Endometrium (tissue), 2 donors: ENCODE measurements around the gene SLC35E4.
"Not testable (repeated sequence)": the region's sequence is repeated elsewhere in the genome, so short reads cannot be mapped to it uniquely, and the experiment has no call there.

Source experiments
- FAIRE-seq: peaks from 2 replicates; lab custom pipeline; 2012; peaks lifted over from hg19 to GRCh38; lab: Jason Lieb, UNC
- donor health status: control.
- donor health status: control.

The SLC35E4 gene

DNA sequence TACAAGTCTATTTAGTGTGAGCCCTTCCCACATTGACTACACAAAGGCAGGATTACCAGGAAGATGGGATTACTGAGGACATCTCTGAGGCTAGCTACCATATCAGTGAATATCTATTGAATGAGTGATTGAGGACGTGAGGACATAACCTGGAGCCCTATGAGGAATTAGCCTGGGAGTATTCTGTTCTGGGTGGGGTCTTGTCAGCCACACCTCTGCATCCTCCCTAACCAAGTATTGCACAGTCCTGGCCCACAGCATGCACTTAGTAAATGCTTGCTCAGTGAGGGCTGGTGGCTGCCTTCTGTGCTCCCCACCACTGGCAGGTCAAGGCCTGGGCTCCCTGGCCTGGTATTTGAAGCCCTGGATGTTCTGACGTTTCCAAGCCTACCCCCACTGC lies 17.3 kb downstream of the SLC35E4 start:
- FAIRE-seq = no peak

DNA sequence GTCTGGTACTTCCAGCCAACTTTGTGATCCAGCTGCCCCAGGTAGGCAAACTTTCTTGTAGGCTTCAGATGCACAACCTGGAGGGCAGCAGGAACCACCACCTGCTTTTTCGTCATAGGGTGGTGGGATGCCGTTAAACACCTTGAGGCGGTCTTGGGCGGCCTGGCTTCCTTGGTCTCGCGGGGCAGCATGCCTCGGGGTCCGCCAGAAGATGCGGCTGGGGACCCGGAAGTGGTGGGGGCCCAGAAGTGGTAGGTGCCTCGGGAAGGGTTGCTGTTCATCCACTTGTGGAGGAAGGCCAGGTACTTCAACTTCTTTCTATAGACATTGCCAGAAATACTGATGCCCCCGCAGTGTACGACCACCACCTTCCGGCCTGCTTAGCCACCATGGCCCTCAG lies 18.8 kb downstream of the SLC35E4 start:
- no peak for FAIRE-seq

DNA sequence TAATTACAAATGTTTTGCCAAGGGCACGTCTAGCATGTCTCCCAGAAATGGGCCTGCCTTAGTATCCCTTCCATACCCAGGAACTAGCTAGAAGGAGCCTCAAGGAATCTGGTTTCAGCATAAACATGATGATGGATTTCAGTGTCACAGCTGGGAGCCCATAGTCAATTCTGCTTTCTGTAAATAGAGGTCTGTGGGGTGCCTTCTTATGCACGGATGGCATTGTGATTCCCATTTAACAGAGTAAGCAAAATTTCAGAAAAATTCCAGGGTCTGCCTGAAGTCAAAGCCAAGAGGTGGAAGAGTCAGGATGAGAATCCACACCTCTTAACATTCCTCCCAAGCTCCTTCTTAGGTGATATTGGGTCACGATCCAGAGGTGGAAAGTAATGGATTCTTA lies 20.0 kb downstream of the SLC35E4 start:
- no peak for FAIRE-seq

DNA sequence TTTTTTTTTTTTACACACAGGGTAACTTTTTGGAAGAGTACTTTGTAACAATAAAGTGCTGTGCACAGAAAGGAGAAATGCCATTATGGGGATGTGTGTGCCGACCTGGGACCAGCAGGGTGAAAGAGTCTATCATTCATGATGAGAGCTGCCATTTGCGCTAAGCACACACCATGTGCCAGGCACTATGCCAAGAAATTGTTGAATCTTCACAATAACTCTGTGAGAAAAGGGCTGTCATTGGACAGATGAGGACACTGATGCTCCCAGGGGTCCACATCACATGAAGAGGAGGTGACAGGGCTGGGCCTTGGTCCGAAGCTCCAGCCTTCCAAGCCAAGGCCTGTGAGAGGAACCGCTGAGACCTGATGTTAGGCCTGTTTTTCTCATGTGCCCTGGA lies 26.5 kb downstream of the SLC35E4 start:
- FAIRE-seq = no peak

DNA sequence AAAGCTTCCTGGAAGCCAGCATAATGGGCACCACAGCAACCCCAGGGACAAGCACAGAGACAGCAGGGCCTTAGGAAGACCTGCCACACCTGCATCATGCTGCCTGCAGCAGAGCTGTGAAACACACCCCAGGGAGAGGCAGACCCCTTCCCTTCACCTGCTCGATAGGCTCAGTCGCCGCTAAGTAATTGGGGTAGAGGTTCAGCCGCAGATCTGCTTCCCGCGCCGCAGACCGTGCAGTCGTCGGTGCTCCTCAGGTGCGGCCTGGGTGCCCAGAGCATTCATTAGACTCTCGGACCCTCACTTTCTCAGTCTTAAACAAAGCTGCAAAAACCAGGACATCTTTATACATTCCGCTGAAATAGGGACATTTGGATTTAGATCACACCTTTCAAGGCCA lies 29.2 kb downstream of the SLC35E4 start:
- no peak for FAIRE-seq

DNA sequence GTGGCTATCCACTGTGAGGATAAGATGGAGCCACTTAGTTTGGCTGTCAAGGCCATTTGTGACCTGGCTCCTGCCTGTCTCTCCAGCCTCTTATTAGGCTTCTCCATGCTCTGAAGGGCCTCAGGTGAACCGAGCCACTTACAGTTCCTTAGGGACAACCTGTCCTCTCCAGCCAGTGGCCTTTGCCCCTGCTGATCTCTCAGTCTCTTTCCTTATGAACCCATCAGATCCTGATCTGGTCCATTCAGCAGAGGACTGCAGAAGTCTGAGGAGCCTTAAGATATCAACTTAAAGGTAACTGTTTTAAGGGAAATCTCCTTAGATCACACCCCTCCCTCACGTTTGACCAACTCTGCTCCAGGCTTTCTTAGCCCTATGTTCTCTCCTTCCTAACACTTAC lies 29.7 kb downstream of the SLC35E4 start:
- no peak for FAIRE-seq

DNA sequence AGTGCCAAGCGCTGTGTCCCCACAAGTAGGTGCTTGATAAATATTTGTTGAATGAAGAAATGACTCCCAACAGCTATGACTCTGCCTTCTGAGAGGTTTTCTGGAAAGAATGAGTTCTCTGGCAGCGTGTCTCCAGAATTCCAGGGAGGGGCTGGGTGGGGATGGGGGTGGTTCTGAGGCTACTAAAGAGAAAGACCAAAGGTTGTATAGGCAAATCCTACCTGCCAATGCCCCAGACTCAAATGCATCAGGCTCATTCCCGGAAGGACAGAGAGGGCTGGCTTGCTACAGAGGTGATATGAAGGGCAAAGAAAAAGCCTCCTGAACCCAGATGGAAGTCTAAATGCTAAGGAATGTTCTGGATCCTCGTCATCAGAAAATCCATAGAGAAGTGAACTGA lies 30.2 kb downstream of the SLC35E4 start:
- no peak for FAIRE-seq

DNA sequence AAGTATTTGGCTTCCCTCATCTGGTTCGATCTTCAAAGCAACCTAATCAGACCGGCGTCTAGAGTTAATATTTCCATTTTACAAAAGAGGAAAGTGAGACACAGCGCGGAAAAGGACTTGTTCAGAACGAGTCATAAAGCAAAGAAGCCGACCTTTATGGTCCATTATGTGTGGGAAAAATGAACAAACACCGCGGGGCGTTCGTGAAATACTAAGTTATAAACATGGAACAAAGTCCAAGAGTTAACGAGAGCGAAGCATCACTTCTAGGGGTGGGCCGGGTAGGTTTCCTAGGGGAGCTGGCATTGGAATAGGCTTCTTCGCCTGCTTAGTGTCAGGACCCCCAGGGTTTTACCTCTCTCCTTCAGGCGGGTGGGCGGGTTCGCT lies 31.5 kb downstream of the SLC35E4 start:
- no peak for FAIRE-seq

DNA sequence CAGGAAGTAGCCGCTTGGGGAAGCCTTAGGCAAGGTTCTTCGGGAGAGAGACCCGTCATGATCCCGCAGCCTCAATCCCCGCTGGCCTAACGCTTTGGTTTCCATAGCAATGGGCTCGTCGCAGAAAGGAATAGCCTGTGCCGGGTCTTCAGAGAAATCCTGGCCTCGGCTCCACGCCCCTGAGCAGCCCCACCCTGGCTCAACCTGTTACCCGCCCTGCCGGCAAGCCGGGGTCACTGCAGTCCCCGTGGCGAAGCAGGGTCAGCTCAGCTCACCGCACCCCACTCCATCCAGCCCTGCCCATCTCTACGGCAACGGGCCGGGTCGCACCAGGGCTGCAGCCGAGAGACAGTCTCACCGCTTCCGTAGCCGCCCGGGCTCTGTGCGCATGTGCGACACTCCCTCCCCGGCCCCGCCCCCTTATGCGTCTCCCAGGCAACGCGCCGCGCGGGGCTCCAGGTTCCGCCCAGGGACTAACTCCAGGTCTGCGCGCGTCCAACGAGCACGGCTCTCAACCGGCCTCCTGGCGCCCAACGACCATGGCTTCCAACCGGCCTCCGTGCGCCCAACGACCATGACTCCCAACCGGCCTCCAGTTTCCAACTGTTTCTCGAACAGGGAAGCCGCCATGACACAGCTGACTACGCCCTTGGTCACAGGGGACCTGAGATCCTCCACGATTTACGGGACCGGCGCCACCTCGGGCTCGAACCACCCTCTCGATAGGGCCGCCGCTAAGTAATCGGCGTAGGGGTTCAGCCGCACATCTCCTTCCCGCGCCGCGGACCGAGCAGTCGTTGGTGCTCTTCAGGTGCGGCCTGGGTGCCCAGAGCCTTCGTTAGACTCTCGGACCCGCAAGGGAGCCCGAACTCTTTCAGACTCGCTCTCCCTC lies 32.2 kb downstream of the SLC35E4 start, which contains the start of gene DUSP18:
TSS of gene DUSP18 (minus strand) at position 382 of the 892 bp plus-strand sequence. CDS start 3,872 bp downstream, outside the sequence.
- FAIRE-seq = peak; percentile 21

DNA sequence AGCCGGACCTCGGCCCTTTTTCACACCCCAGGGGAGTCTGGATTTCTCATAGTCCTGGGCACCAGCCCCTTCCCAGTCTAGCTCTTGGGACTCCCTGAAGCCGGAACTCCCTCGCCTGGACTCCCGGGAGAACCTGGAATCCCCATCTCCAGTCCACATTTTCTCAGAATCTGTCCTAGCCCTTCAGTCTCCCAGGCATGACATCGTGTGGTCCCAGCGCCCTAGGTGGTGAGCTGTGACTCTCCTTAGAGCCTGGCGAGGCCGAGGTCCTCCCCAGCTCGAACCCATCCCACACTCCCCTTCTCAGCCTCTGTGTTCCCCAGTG lies 32.8 kb downstream of the SLC35E4 start:
- no peak for FAIRE-seq

DNA sequence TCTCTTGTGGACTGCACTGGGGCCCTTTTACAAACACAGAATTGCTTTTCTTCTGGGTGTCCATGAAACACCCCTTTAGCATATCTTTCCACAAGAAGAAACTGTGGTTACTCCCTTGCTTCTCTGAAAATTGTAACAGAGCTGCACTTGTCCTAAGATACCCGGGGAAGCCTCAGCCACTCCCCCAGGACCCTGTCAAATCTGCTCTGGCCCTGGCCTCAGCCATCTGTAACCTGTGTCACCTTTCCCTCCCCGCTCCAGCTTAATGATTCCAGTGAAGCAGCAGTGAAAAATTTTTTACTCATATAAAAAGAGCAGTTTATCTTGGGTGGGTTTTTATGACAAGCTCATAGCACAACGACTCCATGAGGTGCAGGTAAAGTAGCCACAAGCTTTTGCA lies 35.5 kb downstream of the SLC35E4 start:
- no peak for FAIRE-seq

DNA sequence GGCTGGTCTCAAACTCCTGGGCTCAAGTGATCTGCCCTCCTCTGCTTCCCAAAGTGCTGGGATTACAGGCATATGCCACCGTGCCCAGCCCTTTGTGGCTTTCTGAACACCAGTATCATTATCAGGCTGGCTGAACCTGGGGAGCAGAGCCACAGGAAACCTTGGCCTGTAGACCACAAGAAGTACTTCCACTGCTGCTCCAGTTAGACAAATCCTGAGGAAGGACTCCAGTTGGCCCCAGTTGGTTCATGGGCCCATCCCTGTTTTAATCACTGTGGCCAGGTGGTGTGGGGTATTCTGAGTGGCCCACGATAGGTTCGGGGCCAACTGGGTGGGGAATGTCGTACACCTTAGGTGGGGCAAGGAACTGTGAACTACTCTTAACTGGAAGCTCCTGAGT lies 37.6 kb downstream of the SLC35E4 start:
- FAIRE-seq = no peak

DNA sequence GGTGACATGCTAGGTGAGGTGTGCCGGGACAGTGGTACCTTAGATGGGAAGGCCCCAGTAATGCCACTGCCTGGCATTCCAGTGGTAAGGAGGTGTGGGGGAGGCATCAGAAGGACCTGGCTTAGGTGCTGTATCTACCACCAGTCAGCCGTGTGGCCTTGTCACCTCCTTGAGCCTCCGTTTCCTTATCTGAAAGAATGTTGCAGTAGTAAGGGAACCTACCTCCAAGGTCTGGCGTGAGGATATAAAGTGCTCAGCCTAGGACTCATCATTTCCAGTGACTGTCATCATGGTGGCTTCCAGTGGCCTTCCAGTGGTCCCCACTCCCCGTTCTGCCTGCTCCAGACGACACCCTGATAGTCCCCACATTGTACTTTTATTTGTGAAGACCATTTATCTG lies 38.9 kb downstream of the SLC35E4 start:
- FAIRE-seq = no peak

DNA sequence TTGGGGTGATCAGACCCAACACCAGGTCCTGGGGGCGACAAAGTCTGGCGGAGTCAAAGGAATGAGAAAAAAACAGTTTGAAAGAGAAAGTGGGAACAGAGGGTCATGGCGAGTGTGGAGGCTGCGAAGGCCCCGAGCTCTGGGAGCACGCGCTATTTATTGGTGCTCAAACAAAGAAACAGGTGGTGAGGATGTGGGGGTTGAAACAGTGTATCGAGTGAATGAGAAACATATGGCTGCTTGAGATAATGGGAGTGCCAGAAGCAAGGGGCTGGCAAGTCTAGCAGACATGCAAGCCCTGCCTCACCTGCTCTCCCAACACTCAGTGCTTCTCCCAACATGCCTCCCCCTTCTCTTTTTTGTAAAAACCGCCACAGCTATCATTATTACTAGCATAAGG lies 39.9 kb downstream of the SLC35E4 start:
- no peak for FAIRE-seq

DNA sequence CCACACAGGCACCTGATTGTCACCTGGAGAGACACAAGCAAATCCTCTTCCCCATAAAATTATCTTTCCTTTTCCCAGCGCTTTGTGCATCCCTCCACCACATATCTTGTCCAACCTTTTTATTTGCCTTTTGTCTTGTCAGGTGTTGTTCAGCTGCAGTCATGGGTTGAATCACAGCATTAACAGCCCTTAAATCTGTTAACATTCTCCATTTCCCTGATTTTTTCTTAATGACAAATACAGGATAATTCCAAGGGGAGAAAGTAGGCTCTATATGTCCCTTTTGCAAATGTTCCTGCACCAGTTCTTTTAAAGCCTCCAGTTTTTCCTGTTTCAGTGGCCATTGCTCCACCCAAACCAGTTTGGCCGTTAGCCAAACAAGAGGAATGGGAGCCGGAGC lies 41.0 kb downstream of the SLC35E4 start:
- FAIRE-seq = not testable (repeated sequence)

DNA sequence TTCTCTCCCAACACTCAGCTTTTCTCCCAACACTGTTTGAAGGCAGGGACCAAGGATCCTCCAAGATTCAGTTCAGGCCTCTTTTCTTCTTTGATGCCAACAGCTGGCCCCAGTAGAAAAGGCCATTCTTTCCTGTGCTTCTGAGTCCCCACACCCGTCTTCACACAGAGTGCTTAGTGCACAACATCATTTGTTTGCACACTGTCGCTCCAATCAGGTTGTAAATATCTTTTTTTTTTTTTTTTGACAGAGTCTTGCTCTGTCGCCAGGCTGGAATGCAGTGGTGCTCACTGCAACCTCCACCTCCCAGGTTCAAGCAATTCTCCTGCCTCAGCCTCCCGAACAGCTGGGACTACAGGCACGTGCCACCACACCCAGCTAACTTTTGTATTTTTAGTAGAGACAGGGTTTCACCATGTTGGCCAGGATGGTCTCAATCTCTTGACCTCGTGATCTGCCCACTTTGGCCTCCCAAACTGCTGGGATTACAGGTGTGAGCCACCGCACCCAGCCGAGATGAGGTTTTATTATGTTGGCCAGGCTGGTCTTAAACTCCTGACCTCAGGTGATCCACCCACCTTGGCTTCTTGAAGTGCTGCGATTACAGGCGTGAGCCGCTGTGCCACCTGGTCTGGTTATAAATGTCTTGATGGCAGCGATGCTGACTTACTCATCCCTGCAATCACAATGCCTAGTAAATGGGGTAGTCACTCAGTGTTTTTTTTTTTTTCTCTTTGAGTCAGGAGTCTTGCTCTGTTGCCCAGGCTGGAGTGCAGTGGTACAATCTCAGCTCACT lies 44.5 kb downstream of the SLC35E4 start:
- FAIRE-seq = not testable (repeated sequence)

DNA sequence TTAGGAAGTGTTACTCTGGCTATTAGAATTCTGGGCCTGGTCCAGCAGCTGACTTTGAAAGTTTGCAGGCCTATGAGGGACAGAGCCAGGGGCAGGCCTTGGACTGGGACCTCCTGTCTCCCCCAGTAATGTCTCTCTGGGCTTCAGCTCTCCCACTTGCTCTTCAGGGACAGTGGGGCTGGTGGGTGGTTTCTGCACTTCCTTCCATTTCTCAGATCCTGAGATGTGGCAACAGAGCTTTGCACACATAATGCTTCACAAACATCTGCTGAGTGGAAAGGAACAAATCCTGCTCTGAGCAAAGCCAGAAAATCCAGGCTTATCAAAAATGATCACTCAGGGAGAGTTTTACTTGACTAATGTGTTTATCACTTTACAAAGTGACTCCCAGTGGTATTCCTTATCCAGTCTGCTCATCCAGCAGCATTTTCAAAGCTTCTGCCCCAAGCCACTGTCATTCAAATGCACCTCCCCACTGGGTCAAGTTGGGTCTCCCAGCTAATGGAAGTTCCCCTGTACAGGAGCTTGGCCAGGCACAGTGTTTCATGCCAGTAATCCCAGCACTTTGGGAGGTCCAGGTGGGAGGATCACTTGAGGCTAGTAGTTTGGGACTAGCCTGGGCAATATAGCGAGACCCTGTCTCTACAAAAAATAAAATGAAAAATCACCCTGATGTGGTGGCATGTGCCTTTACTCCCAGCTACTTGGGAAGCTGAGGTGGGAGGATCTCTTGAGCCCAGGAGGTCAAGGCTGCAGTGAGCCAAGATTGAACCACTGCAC lies 45.6 kb downstream of the SLC35E4 start:
- no peak for FAIRE-seq

DNA sequence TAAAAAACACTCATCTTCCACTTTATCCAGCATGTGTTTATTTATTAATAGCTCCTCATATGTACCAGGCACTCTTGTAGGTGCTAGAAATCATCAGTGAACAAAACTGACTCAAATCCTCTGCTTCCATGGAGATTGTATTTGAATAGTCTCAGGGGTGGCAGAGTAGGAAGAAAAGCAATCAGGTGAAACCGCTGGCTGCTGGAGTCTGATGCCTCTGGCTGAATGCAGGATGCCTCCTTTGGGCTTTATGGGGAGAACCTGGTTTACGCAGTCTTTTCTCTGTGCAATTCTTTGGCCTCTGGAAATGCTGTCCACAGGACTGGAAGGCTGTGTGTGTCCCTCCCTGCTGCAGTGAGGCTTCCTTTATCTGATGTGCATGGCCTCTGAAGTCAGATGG lies 46.2 kb downstream of the SLC35E4 start:
- FAIRE-seq = no peak

DNA sequence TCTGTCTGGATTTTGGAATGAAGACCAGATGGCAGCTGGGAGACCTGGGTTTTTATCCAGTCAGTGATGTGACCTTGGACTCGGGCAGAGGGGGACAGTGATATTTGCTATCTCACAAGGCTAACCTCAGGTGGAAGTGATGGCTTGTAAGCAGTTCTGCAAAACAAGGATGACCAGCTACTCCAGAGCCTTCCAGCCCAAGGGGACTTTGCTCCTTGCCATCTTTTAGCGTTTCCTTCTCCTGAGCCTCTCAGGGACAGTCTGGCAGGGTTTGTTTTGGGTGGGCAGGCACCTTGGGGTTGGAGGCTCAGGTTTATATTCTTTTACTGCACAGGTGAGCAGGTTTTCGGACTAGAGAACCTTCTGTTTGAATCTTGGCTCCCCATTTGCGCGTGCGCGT lies 49.6 kb downstream of the SLC35E4 start:
- FAIRE-seq = no peak

DNA sequence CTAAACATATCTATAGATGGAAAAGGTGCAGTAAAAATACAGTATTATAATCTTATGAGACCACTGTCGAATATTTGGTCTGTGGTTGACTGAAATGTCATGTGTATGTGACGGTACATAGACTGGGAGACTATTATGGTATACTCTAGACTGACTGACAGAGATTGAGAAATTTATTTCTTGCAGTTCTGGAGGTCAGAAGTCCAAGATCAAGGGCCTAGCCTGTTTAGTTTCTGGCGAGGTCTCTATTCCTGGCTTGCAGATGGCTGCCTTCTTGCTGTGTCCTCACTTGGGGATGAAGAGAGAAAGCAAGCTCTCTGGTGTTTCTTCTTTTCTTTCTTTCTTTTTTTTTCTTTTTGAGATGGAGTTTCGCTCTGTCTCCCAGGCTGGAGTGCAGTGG lies 51.8 kb downstream of the SLC35E4 start:
- no peak for FAIRE-seq

DNA sequence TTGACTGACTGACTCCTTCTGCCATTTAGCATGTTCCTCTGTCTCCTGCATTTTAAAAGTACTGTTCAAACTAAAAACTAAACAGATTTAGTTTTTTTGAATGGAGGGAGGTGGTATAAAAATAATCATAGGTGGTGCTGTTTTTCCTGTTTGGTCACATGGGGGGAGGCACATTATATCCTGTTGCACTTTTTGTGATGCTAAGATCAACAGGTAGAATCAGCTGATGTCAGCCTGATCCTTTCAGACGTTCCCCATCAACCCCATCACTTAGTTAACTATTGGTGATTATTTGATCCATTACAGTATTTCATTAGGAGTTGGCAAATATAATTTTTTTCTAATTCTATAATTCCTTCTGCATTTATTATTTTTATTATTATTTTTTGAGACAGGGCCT lies 54.0 kb downstream of the SLC35E4 start:
- no peak for FAIRE-seq

DNA sequence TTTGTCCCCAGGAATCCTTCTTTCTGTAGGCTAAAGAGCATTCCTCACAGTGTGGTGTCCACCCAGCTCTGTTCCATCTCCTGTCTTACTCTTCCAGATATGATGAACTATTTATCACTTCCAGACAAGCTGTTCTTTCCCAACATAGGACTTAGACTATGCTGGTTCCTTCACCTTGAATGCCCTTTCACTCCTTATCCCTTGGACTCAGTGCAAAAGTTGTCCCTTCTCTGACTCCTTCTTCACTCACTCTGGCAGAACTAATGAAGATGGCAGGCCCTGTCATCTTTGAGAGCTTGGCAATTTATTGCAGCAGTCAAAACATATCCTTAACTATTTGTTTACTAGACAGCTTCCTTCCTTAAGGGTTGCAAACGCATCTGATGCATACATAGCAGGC lies 55.6 kb downstream of the SLC35E4 start:
- no peak for FAIRE-seq

DNA sequence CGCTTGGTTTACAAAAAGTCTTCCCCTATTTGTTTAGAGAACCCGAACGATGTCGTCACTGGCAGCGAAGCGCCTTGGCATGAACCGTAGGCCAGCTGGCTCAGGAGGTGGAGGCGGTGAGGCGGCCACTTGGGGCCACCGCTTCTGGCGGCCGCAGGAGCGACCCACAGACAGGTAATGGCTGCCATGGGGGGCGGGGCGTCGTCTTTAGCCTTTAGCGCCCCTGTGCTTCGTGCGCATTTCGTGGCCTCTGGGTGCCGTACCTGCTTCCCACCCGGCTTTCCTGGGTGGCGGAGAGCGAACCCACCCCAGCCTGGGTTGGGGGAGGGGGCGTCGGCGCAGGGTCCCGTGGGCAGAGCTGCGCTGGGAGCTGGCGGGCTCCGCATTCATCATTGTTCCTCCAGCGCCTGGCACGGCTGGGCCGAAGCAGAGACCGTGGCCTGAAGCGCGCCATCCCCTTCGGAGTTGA lies 58.6 kb downstream of the SLC35E4 start:
- FAIRE-seq = no peak
